Endodermal cell (in vitro differentiated cells): ENCODE results near the gene ALDH1L1. TPM values are rescaled to one million over a fixed set of nuclear protein-coding genes. Genes with fewer than 3 reads are reported as not detected.

Source experiments
- DNase-seq: peaks from one replicate; pipeline ENCODE4 v3.0.0-alpha.2; 2017
- H3K27ac ChIP-seq: 2 replicates; pipeline ENCODE4 v1.5.1; 2013; ENCODE audit warnings: mild to moderate bottlenecking, low read depth, low read length, moderate library complexity
- H3K27me3 ChIP-seq: 2 replicates; pipeline ENCODE4 v1.6.1; 2013; ENCODE audit warnings: mild to moderate bottlenecking, low read length, moderate library complexity; ENCODE audit not compliant: insufficient read depth, control insufficient read depth, poor library complexity, severe bottlenecking
- H3K36me3 ChIP-seq: 2 replicates; pipeline ENCODE4 v1.7.0; 2013; ENCODE audit warnings: mild to moderate bottlenecking, low read length, moderate library complexity; ENCODE audit not compliant: control insufficient read depth, insufficient read depth
- H3K4me1 ChIP-seq: one replicate; pipeline ENCODE4 v1.7.0; 2013; ENCODE audit warnings: low read length; ENCODE audit not compliant: control insufficient read depth, insufficient read depth
- H3K4me3 ChIP-seq: 2 replicates; pipeline ENCODE4 v1.5.1; 2013; ENCODE audit warnings: mild to moderate bottlenecking, low read length, moderate library complexity
- H3K9ac ChIP-seq: 2 replicates; pipeline ENCODE4 v1.6.1; 2013; ENCODE audit warnings: mild to moderate bottlenecking, low read length, moderate library complexity; ENCODE audit not compliant: poor library complexity, severe bottlenecking; ENCODE audit errors: extremely low read depth
- H3K9me3 ChIP-seq: 2 replicates; pipeline ENCODE4 v1.6.1; 2013; ENCODE audit warnings: mild to moderate bottlenecking, low read length, moderate library complexity; ENCODE audit not compliant: control insufficient read depth
- H3K27ac Mint-ChIP-seq: 2 replicates; pipeline ENCODE4 v1.8.0; 2020; ENCODE audit warnings: mixed read lengths
- H3K27me3 Mint-ChIP-seq: 2 replicates; pipeline ENCODE4 v1.8.0; 2021; ENCODE audit warnings: mild to moderate bottlenecking, mixed read lengths; ENCODE audit not compliant: insufficient read depth
- H3K36me3 Mint-ChIP-seq: 2 replicates; pipeline ENCODE4 v1.8.0; 2020; ENCODE audit warnings: low read depth, mixed read lengths
- H3K4me1 Mint-ChIP-seq: 2 replicates; pipeline ENCODE4 v1.8.0; 2020; ENCODE audit warnings: mixed read lengths
- H3K4me3 Mint-ChIP-seq: 2 replicates; pipeline ENCODE4 v1.8.0; 2020; ENCODE audit warnings: mild to moderate bottlenecking, moderate library complexity, mixed read lengths
- H3K9me3 Mint-ChIP-seq: 2 replicates; pipeline ENCODE4 v1.8.0; 2020; ENCODE audit warnings: mild to moderate bottlenecking, mixed read lengths
- CTCF ChIP-seq: fragments of 200-600 bp; sonication (generic); conservative IDR thresholded peaks from 2 replicates; pipeline ENCODE4 v1.5.0; 2021; ENCODE audit warnings: antibody characterized with exemption, mild to moderate bottlenecking
- WGBS, 2 experiments: methylation state at CpG; one replicate each; pipeline versions ENCODE4 v1.1.5 to v1.1.7; 2013; ENCODE audit warnings: missing lambda C conversion rate in 2 of 2, mixed read lengths in 1 of 2; ENCODE audit not compliant: insufficient coverage in 1 of 2, insufficient read length in 1 of 2; 5-methylcytosine and 5-hydroxymethylcytosine counted together
- total RNA-seq, 2 donors: library from RNA; stranded (reverse); fragmentation: NEBNext Ultra II Directional in 1 of 2; extraction: Animal tissue kit (Norgen Biotek cat#: 25700) in 1 of 2; gene quantifications; 2 replicates in 1 of 2; 3 replicates in 1 of 2; pipeline ENCODE4 v1.2.1, GENCODE V29; 2021

Gene ALDH1L1
- total RNA-seq, 2 donors from 2014 or later, result 1.0 to 1.6 TPM

DNA sequence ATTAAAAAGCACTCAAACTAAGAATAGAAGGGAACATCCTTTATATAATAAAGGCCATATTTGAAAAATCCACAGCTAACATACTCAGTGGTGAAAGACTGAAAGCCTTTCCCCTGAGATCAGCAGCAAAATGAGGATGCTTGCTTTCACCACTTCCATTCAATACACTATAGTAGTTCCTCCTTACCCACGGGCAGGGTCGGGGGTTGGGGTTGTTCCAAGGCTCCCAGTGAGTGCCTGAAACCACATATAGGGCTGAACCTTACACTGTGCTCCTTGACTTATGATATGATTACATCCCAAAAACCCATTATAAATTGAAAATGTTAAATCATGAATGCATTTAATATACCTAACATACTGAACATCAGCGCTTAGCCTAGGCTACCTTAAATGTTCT lies 37.7 kb downstream of the ALDH1L1 start:
- Mint-ChIP-seq H3K4me3 (no peak overlapping the region), H3K27ac (no peak overlapping the region)

GRCh38 chr3:126137490-126138130 lies 42.8 kb downstream of the ALDH1L1 start:
- Mint-ChIP-seq H3K36me3 (no peaks in the 10 kb centered on the region), H3K4me3 (no peak overlapping the region), H3K27ac (no peak overlapping the region), H3K27me3 (peaks cover 23% of the 10 kb centered on the region), H3K4me1 (no peaks in the 10 kb centered on the region), H3K9me3 (no peaks in the 10 kb centered on the region)
- Histone ChIP-seq H3K4me3 (no peak overlapping the region), H3K9me3 (no peaks in the 10 kb centered on the region), H3K9ac (no peak overlapping the region), H3K4me1 (no peaks in the 10 kb centered on the region), H3K27me3 (peaks cover 8% of the 10 kb centered on the region), H3K27ac (no peak overlapping the region), H3K36me3 (no peaks in the 10 kb centered on the region)
- WGBS, 2 experiments, result 95 to 100% methylated on average over 2 to 8 of the region's 8 CpGs
- TF ChIP-seq CTCF, result no peak
- DNase-seq, result peak; percentile 17

More for the DNA sequence above, 37.7 kb downstream of the ALDH1L1 start:
- no peaks in the 10 kb centered on the region for H3K9me3 Mint-ChIP-seq
- no peak for TF ChIP-seq CTCF
- peak; percentile 19 for DNase-seq
- peaks cover 8% of the 10 kb centered on the region for H3K27me3 ChIP-seq
- no peak overlapping the region for H3K9ac ChIP-seq
- no peaks in the 10 kb centered on the region for H3K4me1 ChIP-seq
- H3K4me3 ChIP-seq, result no peak overlapping the region
- H3K36me3 ChIP-seq, result no peaks in the 10 kb centered on the region
- H3K4me1 Mint-ChIP-seq, result no peaks in the 10 kb centered on the region
- peaks cover 6% of the 10 kb centered on the region for H3K27me3 Mint-ChIP-seq
- no peak overlapping the region for H3K27ac ChIP-seq
- H3K9me3 ChIP-seq, result no peaks in the 10 kb centered on the region
- no peaks in the 10 kb centered on the region for H3K36me3 Mint-ChIP-seq
- 71% methylated on average over 3 of the region's 3 CpGs; no CpG with 5 or more reads in 1 of the 2 experiments for WGBS, 2 experiments

DNA sequence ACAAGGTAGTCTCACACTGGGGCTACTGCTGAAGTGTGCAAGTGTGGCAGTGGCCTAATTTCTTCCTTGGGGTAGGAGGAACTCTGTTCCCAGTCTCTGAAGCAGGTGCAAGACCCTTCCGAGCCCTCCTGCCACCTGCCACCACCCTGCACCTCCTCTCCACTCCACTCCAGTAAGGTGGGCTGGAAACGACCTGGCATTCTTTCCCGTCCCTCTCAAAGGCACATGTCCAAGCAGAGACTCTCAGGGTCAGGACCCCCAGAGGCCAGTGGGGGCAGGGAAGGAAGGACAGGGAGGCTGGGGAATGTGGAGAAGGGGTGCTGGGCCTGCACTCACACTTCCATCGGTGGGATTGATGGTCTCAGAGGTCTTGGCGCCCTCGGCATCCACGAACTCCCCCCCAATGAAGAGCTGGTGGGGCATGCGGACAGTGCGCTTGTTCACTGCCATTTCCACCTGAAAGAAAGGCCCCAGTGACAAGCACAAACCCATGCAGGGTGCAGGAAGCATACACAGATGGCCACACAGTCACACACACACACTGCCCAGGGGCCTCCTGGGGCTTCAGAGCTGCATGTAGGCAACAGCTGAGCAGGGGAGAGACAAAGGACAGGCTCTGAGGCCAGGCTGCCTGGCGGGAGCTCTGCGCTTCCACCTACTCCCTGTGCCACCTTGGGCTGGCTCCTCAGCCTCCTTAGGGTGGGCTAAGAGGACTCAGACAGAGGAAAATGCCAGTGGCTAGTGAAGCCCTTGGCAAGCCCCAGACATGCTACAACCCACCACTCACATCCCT lies 43.8 kb downstream of the ALDH1L1 start:
- WGBS, 2 experiments, result 86% methylated on average over 11 of the region's 11 CpGs; no CpG with 5 or more reads in 1 of the 2 experiments
- Histone ChIP-seq H3K27me3 (peaks cover 8% of the 10 kb centered on the region), H3K27ac (no peak overlapping the region), H3K9me3 (no peaks in the 10 kb centered on the region), H3K36me3 (no peaks in the 10 kb centered on the region), H3K4me3 (no peak overlapping the region), H3K9ac (no peak overlapping the region), H3K4me1 (no peaks in the 10 kb centered on the region)
- no peak overlapping the region for H3K27ac Mint-ChIP-seq
- no peak overlapping the region for H3K4me3 Mint-ChIP-seq
- H3K9me3 Mint-ChIP-seq, result no peaks in the 10 kb centered on the region
- no peak for TF ChIP-seq CTCF
- no peaks in the 10 kb centered on the region for H3K36me3 Mint-ChIP-seq
- peak; percentile 25 for DNase-seq
- peaks cover 24% of the 10 kb centered on the region for H3K27me3 Mint-ChIP-seq
- H3K4me1 Mint-ChIP-seq, result no peaks in the 10 kb centered on the region
